HG03196 (cell line): ENCODE data around the gene SLC34A1.
"Not testable (repeated sequence)": the region's sequence is repeated elsewhere in the genome, so short reads cannot be mapped to it uniquely, and the experiment has no call there.

ENCODE experiments used
- ATAC-seq: cut with Tn5 transposase; IDR thresholded peaks from one replicate; pipeline ENCODE4 v1.9.1; 2021; ENCODE audit not compliant: unreplicated experiment

The SLC34A1 gene

DNA sequence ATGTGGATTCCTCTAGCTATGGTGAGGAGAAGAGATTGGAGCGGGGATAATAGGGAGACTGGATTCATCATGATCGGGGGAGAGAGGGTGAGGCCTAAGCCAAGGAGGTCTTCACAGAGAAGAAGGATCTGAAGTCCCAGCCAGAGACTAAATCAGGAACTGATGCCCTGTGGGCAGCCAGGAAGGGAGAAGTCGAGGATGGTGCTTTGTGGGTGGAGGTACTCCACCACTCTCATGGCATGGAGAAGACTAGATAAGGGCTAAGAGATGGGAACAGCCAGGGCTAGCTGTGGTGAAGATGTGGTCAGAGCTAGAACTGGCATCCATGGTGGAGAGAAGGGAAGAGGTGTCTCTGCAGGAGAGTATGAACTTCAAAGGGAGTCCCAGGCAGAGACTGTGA, 29.5 kb upstream of the SLC34A1 start:
- ATAC-seq = no peak

DNA sequence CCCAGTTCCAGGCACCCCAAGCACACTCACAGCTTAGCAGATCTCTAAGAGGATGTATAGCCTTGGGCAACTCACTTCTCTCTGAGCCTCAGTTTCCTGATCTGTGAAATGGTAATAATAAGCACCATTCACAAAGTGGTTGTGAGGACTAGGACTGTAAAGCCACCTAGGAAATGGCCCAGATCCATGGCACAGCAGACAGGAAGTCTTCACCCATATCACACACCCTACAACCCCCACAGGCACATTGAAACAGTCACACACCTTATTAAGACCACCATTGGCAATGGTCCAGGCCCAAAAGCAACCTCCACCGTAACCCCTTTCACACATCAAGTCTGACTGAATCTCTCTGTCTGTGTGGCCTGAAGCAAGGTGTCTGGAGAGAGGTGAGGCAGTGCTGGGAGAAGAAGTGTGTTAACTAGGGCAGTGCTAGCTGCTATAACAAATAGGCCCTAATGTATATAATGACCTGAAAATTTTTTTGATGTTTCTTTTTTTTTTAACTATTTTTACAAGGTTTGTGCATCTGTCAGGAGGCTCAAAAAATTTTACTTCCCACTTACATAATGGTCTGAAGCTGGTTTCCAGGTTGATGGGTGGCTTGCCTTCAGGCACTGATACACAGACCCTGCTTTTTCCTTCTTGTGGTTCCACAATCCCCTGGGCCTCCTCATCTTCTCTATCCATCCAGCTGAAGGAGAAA, 28.9 kb upstream of the SLC34A1 start:
- ATAC-seq = no peak

DNA sequence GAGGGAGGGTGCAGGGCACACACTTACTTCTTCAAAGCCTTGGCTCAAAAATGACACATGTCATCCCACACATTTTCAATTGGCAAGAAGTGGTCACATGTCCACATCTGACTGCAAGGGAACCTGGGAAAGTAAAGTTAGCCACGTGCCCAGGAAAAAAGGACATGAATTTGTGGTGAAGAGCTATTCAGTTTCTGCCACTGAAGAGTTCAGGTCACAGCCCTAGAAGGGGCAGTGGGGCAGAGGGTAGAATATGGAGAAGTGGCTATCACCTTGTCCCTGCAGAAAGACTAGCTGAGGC, 28.4 kb upstream of the SLC34A1 start:
- no peak for ATAC-seq

DNA sequence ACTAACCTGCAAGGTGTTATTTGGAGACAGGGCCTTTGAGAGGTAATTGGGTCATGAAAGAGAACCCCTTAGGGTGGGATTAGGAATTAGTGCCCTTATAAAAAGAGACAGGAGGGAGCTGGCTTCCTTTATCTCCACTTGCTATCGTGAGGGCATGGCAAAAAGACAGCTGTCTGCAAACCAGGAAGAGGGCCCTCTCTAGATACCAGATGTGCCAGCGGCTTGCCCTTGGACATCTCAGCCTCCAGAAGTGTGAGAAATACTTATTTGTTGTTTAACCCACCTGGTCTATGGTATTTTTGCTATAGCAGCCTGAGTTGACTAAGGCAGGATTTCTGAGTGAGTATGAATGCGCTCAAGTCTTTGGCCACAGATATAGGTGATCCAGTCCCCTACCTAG, 27.5 kb upstream of the SLC34A1 start:
- no peak for ATAC-seq

DNA sequence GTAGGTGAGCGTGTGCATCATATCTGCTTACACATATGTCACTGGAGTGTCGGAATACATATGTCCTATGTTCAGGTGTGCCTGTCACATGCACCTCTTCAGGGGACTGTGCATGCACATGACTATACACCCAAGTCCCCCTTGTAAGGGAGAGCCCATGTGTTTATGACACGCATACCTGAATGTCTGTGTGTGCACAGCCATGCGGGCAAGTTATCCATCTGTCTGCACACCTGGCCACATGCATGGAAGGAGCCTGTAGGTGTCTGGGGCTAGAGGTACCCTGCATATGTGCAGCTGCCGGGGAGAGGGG, 27.1 kb upstream of the SLC34A1 start:
- ATAC-seq = no peak

DNA sequence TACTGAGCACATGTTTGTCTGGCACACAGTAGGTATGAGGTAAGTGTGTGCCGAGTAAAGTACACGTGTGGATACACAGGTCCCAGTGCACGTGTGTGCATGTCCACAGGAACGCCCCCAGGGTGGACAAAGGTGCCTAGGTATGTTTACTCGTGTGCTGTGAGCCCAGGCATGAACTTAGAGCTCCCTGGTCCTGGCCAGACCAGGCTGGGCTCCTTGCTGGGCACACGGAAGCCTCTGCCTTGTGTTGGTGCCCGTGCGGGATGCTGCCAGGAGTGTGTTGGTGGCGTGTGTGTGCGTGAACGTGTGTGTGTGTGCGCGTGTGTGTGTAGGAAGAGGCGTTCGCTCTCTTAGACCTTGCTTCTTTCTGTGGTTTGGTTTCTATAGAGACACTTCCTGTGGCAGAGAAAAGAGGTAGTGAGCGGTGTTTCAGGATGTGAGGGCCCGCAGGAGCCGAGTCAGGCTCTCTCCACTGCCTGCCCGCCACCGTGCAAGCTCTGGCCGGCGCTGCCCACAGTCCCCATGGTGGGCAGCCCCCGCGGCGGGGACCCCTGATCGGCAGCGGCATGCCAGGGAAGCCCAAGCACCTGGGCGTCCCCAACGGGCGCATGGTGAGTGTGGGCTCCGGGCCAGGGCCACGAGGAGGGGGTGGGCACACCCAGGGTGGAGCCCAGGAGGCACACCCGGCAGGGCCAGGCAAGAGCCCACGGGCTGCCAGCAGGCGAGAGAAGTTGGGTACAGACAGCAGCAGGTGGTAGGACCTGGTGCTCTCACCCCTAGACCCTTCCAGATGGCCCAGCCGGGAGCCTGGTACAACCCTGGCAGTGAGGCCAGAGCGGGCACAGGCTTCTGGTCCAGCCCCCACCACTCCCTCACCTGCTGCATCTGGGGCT, 26.5 kb upstream of the SLC34A1 start, which contains the start of gene RGS14:
TSS of gene RGS14 (plus strand) at position 466 of the 893 bp plus-strand sequence. CDS start at position 567, 101 bp downstream.
- peak; percentile 74 for ATAC-seq

DNA sequence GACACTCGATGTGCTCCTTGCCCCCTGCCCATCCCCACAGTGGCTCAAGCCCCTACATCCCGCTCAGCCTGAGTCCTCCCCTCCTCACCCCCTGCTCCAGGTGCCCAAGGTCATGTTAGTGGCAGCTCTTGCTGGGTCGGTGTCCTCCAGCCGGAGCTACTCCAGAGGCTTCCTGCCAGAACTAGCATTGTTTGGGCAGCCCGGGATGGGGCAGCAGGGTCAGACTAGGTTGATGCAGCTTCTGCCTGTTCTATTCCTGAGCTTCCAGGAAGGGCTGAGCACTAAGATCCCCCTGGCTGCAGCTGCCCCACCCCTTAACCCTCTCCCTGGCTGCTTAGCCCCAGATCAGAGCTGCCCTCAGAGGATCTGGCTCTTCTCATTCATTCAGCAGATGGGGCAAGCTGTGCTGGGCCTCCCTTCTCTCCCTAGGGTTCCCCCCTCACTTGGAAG, 25.8 kb upstream of the SLC34A1 start:
- no peak for ATAC-seq

DNA sequence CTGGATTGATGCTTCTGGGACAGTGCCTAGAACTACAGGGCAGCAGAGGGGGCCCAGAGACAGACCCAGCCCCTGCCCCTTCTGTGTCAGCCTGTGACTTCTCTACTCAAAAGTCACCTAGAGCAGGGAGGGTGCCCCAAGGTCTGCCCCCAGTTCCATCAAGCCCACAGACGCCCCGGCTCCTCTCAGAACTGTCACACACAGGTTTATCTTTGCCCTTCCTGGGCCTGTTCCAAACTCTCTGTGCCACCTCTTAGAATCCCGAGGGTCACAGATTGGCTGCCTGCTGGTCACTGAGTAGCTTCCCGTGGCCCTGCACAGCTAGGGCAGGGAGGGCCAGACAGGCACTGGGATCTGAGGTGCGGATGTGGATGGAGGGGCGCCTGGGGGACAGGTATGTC, 24.8 kb upstream of the SLC34A1 start:
- ATAC-seq = no peak

DNA sequence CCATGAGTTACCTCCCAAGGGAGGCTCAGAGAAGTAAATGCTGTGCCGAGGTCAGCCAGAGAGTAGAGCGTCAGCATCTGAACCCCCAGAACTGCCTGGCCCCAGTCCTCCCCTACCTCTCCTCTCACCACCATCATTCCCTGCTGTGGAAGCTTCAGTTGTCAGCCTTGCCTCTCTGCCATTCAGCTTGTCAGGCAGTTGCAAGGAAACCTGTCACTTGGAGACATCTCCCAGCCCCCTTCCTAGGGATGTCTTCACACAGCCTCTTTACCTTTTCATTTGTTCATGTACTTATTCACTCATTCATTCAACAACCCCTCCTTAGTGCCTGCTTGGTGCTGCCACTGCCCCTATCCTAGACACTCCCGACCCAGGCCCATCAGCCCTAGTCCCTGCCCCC, 24.4 kb upstream of the SLC34A1 start:
- ATAC-seq = no peak

DNA sequence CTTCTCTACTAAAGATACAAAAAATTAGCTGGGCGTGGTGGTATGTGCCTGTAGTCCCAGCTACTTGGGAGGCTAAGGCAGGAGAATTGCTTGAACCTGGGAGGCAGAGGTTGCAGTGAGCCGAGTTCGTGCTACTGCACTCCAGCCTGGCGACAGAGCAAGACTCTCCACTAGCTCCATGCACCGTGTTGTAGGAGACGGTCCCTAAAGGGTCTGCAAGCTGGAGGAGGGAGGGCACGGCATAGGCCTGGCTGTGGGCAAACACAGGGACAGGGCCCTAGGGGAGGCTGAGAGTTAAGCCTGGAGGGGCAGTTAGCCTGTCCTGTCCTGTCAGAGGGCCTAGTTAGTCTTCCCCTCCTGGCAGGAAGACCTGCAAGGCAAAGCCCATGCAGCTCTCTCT, 23.5 kb upstream of the SLC34A1 start:
- not testable (repeated sequence) for ATAC-seq

DNA sequence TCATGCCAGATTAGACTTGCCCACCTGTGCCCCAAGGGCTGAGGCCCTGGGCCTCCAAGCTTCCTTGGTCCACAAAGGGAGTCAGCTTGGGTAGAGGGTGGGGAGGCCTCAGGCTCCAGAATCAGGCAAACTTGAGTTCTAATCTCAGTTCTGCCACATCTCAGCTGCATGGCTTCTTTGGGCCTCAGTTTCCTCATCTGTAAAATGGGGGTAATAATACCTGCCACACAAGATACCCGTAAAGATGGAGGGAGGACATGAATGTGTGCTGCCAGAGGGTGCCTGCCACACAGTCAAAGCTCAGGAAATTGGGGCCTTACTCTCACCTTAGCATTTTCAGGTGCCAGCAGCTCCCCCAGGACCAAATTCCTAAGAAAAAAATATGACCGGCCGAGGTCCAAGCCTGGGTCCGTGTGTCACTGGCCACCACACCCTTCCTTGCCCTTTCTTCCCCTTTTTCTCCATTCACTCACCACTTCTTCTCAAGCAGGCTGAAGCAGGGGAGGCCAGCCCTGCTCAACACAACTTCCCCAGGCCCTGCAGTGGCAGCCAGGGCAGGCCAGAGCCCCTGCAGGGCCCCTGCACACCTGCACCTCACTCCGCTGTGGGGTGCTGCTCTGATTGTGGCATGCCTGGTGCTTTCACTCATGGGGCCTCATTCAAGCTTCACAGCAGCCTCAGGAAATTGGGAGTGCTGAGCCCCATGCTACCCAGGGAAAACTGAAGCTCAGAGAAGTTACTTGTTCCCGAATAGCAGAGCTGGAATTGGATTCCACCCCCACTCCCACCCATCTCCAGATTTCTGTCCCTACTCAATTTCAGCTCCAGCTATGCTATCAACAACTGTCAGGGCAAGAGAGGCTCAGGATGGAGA, 22.6 kb upstream of the SLC34A1 start:
- no peak for ATAC-seq

DNA sequence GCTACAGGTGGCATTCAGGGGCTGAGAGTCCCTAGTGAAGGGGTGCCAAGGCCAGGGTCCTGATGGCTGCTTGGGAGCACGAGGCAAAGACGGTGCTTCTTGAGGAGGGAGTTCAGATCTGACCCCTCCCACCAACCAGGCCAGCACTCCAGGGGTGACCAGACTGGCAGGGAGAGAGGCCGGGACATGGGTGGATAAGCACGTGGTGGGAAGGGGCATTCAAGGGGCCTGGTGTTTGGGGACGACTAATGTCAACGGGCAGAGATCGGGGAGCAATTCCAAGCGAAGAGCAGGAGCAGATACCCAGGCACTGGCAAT, 22.0 kb upstream of the SLC34A1 start:
- ATAC-seq = no peak

DNA sequence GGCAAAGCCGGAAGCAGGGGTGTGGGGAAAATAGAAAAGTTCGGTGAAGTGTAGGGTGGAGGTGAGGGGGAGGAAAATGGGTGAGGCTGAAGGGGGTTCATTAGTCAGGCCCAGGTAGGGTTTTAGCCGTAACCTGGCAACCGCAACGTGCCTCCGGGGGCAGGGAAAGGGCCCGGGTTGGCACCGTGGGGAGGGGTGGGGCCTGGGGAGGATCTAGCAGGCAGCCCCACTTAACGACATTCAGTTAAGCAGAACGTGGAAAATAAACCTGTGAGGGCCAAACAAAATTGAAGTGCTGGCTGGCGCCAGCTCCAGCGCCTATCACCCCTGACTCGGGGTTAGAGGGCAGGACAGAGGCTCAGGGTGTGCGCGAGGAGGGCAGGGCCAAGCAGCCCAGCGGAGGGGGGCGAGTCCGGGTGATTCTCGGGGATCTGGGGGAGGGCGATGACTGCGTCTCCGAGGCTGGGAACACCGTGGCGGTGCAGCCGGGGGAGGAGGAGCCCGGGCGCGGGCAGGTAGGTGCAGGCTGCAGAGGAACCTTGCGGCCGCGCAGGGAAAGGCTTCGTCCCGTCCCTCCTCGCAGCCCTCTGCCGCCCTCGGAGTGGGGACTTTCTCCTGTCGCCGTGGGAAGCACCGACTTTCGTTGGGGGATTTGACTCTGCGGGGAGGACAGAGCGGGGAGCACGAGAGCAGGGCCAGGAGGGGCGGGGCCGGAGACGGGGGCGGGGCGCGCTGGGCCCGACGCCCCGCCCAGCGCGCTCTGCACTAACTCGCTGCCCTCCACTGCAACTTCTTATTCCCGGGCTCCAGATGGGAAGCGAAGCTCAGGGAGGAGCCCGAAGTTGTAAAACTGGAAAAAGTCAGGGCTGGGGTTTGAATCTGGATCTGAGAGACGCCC, 21.4 kb upstream of the SLC34A1 start:
- ATAC-seq = peak; percentile 29

DNA sequence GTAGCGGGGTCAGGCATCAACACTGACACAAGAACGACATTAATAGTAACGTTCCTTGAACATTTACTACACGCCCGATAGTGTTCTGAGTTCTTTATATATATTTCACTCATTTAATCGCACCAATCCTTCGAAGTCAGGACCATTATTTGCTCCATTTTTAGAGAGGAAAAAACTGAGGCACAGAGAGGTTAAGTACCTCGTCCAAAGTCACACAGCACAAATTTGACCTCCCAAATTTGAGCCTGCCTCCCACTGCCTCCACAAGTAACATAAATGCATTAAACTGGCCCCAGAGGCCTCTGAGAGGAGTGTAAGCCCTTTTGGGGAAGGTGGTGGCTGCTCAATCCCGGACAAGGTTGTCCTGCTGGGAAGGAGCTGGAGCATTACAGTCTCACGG, 20.7 kb upstream of the SLC34A1 start:
- no peak for ATAC-seq

DNA sequence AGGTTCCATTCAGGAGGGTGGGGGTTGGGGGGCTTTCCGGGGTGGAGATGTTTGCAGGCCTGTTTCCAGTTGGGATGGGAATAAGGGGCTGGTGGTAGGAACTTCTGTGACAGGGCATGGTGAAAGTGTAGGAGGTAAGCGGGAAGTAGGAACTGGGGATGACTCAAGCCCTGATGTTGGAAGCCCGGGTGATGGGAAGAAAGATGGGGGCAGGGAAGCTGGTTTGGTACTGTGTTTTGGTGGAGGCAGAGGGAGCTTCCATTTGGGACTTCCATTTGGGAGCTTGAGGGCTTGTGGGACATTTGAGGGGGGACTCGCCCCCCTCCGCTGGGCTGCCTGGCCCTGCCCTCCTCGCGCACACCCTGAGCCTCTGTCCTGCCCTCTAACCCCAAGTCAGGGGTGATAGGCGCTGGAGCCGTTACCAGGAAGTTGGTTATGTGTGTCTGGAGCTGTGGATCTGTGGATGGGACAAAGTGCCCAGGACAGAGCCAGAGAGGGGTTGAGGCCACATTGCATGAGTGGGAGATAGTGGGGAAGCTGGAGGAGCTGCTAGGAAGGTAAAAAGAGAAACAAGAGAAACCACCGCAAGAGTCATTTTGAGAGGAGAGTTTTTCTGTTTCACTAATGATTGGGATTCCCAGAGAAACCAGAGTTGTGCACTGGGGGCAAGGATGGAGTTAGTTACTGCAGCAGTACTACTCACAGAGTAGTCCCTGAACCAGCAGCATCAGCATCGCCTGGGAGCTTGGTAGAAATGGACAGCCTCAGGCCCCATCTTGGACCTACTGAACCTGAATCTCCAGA, 19.9 kb upstream of the SLC34A1 start:
- no peak for ATAC-seq

DNA sequence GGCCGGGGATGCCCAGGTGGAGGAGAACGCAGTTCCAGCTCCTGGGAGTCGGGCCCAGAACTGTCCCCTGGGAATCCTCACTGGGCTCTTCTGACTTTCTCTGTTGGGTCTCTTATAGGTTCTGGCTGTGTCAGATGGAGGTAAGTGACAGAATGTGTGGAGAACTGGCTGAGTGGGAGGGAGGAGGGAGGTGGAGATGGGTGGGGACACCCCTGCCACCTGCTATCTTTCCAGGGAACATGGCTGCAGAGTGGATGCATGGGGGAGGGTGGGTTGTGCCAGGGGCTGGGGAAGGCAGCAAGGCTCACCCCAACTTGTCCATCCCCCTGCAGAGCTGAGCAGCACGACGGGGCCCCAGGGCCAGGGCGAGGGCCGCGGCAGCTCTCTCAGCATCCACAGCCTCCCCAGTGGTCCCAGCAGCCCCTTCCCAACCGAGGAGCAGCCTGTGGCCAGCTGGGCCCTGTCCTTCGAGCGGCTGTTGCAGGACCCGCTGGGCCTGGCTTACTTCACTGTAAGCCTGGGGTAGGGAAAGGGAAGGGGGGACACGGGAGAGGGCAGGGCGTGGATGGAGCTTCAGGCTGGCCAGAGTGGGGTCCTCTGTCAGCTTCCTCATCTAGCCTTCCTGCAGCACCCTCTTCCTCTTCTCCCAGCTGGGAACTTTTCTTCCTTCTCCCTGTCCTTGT, 18.2 kb upstream of the SLC34A1 start:
- no peak for ATAC-seq

DNA sequence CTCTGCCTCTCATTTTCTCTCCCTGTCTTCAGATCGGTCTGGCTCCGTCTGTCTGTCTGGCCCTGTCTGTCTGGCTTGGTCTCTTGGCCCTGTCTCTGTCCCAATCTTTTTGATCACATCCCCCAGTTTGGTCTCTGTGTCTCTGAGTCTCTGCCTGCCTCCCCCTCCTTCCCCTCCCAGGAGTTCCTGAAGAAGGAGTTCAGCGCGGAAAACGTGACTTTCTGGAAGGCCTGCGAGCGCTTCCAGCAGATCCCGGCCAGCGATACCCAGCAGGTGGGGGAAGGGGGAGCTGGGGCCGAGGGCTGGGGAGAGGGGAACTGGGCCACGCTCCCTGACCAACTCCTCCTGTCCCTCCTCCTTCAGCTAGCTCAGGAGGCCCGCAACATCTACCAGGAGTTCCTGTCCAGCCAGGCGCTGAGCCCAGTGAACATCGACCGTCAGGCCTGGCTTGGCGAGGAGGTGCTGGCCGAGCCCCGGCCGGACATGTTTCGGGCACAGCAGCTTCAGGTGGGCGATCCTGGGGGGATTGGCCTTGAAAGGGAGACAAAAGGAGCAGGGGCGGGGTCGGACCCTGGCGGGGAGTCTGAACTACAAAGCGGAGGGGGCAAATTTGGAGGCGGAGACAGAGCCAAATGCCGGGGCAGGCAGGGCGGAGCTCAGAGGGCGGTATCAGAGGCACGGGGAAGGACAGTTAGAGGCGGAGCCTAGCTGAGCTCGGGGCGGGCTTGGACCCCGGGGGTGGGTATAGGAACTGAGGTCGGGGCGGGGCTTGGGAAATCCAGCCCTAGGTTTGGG, 17.5 kb upstream of the SLC34A1 start:
- ATAC-seq = no peak

DNA sequence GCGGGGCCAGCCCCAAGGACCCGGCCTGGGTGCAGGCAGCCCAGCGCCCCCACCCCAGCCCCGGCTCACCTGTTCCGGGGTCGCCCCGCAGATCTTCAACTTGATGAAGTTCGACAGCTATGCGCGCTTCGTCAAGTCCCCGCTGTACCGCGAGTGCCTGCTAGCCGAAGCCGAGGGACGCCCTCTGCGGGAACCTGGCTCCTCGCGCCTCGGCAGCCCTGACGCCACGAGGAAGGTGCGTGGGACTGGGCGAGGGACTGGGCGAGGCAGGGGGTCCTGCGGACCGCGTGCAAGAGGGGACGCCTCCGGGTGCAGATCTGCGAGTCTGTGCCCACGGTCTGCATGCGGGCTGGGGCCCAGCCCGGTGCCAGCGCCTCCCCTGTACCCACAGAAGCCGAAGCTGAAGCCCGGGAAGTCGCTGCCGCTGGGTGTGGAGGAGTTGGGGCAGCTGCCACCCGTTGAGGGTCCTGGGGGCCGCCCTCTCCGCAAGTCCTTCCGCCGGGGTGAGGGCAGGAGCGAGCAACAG, 16.8 kb upstream of the SLC34A1 start:
- no peak for ATAC-seq
